Islet of Langerhans (tissue), 1 donor: ENCODE measurements around the gene GAN.

Experiments used
- FAIRE-seq: peaks from one replicate; lab custom pipeline; 2011; peaks lifted over from hg19 to GRCh38; lab: Jason Lieb, UNC

Gene GAN

GRCh38 chr16:81357711-81358260 lies 43.0 kb downstream of the GAN start:
- no peak for FAIRE-seq

DNA sequence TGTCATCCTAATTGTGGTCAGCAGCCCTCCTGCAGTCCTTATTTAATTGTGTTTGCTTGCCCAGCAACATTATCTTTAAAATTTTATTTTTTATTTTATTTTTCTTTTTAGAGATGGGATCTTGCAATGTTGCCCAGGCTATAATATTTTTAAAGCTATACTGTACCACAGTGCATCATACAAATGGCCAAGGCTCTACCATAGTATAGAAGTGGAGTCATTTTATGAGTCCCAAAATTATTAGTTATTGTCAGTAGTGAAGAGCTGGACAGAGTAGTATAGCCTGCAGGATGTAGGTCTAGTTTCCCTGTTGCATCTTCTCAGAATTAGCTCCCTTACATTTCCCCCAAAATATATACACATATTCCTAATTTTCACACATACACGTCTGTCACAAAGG lies 44.1 kb downstream of the GAN start:
- no peak for FAIRE-seq

DNA sequence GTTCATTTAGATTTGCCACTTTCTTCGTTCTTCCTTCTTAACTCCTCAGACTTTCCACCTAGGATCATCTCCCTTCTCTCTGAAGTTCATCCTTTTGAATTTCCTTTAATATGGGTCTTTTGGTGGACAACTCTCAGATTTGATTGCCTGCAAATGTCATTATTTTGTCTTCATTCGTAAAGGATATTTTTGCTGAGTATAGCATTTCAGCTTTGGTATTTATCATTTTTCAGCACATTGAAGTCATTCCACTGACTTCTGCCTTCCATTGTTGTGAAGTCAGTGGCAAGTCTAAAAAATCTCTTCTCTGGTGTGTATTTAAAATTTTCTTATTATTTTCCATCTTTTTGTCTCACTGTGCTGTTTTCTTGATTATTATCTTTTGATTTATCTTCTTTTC lies 45.4 kb downstream of the GAN start:
- FAIRE-seq: no peak

- no peak for FAIRE-seq
Measured at GRCh38 chr16:81365731-81366130, 51.0 kb downstream of the GAN start.

DNA sequence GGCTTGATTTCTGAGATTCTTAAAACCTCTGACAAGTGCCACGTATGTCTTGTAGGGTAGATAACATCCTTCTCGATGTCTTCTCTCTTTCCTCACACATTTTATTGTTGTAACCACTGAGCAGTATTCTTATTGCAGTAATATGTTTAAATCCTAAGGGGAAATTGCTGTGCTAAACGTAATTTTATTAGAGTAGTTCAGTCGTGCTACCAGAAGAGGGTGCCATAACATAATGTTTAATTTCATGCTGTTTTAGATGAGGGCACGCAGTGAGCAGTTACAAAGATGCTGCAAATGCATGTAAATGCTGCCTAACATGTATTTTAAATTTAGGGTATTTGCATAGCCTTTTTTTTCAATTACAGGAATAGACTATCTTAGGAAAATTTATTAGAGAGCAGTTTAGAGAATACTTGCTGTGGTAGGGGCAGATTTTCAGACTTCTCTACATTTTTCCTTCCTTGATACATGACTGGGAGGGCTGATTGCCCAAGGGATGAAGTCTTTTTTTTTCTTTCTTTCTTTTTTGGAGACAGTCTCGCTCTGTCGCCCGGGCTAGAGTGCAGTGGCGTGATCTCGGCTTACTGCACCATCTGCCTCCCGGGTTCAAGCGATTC lies 51.7 kb downstream of the GAN start:
- FAIRE-seq: peak; percentile 93

DNA sequence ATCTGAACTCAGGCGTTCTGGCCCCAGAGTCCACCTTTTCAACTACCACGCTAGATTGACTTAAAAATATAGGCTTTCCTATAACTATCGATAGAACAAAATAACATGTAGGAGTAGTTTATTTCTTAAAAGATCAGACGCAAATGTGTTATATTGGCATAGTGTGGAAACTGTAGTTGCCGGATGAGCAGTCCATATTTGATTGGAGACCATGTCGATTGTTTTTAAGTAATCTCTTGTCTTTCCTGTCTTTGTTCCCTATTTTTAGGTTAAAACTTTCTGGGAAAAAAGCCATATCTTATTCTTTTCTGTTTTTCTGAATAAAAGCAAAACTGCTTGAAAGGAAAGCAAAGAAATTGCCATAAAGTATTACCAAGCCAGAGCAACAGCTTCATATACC lies 53.1 kb downstream of the GAN start:
- no peak for FAIRE-seq

DNA sequence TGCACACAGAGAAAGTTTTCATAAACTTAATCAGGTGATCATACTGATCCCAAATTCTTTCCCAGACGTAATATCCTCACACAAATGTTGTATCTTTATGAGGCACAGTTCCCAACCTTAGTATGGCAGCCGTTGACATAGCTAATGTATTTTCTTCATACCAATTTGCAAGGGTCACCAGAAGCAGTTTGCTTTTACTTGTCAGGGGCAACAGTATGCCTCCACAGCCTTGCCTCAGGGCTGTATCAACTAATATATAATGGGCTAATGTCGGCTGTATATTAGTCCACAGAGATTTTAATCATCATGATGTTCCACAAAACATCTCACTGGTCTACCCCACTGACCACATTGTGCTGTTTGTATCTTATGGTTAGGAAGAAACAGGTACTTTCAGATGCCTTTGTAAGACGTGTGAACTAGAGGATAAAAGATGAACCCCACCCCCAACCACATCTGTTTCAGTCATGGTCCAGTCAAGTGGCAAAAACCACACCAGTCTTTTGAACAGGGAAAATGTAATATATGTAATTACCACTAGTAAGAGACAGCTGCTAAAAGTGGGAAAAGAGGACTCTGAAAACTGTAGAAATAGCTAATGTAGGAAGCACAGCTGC lies 55.2 kb downstream of the GAN start:
- no peak for FAIRE-seq

GRCh38 chr16:81371106-81371505 lies 56.3 kb downstream of the GAN start:
- no peak for FAIRE-seq

- FAIRE-seq: no peak
Measured at GRCh38 chr16:81374550-81374949, 59.8 kb downstream of the GAN start.

DNA sequence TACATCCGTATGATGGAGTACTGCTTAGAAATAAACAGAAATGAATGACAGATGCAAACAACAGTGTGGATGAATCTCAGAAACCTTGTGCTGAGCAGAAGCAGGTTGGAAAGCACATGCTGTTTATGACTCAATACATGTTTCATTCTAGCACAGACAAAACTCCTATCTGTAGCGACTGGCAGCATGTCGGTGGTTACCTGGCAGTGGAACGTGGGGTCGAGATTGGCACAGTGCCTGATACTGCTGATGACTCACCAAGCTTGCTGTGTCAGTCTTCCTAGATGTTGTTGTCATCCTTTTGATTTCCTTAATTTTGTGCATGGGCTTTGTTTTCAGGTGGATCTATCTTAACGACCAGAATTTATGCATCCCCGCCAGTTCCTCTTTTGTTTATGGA lies 62.1 kb downstream of the GAN start:
- no peak for FAIRE-seq

GRCh38 chr16:81378049-81378448 lies 63.3 kb downstream of the GAN start:
- no peak for FAIRE-seq

DNA sequence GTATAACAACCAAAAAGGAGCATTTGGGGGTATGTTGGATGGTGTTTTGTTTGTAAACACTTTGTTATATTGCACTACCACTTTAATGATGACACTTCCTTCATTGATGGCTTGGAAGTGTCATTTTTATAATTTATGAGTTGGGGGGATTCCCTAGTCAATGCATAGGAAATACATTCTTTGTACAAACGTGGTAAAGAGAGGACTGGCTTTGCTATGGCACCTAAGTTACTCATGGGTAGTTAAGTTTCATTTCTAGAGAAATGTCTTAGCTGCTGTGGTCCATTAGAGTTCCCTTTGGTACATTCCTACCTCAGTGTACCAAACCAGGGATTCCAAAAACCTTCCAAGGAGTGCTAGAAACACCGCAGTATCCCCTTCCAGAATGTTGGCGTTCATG lies 66.2 kb downstream of the GAN start:
- FAIRE-seq: no peak

- FAIRE-seq: no peak
Measured at GRCh38 chr16:81384006-81384405, 69.2 kb downstream of the GAN start.

DNA sequence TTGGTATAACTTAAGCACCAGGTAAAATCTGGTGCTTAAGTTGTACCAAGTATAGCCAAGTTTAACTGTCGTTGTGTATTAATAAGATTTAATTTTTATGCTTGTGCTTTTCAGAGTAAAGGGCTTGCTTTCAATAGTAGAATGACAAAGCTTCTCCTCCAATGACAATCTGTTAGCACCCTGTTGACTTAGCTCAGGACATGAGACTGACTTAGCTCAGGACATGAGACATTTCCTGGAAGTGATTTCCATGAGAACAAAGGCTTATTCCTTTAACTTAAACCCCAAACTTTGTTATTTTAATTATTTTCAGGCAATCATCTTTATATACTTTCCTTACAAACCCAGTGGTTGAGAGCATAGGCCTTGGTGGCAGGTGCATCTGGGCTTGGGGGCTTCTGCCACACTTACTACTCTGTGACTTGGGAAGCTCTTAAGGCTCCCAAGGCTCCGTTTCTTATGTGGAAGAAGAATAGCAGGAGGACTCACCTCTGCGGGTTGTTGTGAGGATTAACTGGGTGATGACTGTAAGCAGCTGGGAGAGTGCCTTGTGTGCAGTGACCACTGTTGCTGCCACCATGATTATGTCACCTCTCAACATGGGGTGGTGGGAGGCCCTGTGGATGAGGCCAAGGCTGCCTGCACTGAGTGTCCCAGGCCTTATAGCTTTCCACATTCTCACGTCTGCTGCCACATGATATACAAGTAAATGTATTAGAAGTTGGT lies 70.4 kb downstream of the GAN start:
- no peak for FAIRE-seq

- no peak for FAIRE-seq
Measured at GRCh38 chr16:81388357-81388756, 73.6 kb downstream of the GAN start.

GRCh38 chr16:81390840-81391239 lies 76.1 kb downstream of the GAN start:
- no peak for FAIRE-seq

DNA sequence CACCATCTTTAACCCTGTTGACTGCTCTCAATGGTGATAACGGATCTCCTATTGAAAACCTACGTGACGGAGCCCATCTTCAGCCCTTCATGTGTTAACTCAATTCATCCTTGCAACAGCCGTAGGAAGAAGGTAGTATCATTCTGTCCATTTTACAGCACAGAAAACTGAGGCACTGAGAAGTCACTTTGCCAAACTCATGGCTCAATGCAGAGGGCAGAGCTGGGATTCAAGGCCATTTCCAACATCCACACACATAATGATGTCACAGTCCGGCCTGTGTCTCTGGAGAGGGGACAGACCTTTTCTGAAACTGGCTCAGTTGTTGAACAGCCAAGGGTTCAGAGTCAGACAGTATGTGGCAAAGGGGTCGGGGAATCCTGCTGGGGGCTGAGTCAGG lies 77.2 kb downstream of the GAN start:
- no peak for FAIRE-seq

DNA sequence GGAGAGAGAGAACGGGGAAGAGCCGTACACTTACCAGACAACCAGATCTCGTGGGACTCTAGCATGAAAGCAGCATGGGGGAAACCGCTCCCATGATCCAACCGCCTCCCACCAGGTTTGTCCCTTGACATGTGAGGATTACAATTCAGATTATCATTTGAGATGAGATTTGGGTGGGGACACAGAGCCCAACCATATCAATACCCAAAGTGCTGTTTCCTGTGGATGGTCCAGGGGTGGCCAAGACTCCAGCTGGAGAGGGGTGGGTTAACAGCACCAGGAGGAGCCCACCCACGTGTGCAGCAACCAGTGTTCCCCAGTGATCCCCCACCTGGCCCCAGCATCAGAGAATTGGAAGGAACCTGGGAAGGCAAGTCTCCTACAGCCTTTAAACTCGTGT lies 79.7 kb downstream of the GAN start:
- no peak for FAIRE-seq

GRCh38 chr16:81394966-81395655 lies 80.3 kb downstream of the GAN start:
- FAIRE-seq: no peak

DNA sequence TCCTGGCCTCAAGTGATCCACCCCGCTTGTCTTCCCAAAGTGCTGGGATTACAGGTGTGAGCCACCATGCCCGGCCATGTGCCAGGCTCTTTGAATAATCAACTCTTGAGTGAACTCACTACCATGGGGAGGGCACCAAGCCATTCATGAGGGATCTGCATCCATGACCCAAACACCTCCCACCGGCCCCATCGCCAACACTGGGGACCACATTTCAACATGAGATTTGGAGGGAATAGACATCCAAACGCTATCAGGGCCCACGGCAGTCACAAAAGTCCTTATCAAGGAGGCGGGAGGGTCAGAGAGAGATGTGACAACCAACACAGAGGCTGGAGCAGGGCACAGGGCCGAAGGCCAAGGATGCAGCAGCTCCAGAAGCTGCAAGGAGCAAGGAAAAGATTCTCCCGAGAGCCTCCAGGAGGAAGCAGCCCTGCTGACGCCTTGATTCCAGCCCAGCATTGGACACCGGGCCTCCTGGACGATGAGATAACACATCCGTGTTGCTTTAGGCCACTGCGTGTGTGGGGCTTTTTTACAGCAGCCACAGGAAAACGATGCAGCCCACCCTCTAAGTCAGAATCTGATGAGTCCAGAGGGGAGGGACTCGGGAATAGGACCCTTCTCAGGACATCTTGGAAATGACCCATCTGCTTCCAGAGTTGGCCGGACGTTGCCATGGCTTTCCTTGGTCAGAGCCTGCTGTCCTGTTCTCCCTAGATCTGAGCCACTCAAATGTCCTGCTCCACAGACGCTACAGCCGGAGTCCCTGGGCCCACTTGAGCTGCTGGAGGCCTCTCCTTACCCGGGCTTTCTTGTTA lies 82.5 kb downstream of the GAN start:
- no peak for FAIRE-seq

- no peak for FAIRE-seq
Measured at GRCh38 chr16:81397879-81398520, 83.2 kb downstream of the GAN start.

DNA sequence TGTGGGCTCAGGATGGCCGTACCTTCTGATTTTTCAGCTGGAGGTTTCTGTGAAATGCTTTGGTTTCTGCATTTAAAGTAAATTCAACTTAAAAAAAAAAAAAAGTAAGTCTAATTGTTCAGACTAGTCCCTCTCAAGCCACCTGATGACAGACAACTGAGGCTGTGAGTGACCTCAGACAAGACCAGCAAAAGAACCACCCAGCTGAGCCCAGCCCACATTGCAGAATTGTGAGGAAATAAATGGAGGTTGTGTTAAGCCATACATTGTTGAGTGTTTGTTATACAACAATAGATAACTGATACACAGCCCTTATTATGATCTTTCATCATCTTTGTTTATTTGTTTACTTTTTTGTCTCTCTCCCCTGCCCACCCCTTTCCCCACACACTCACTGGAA lies 85.1 kb downstream of the GAN start:
- no peak for FAIRE-seq
